ENCODE results near the gene CFTR. TPM values are rescaled to one million over a fixed set of nuclear protein-coding genes. Genes with fewer than 3 reads are reported as not detected.
A peak's percentile ranks its signal among the peaks of the same experiment; 100 is the strongest.

The CFTR gene
- total RNA-seq, 1 experiment from 2014 or later: 130 TPM

- Histone ChIP-seq H3K36me3 (ENCODE audit: control insufficient read depth, insufficient read depth, low read length) (0 out of 2 replicates have a peak, but pooled peaks cover 1% of the 10 kb centered on the region), H3K4me1 (peaks cover 46% of the 10 kb centered on the region), H3K4me3 (ENCODE audit: low read depth, low read length) (no peak overlapping the region), H3K27me3 (replicated peaks; ENCODE audit: control insufficient read depth, insufficient read depth, low read length) (no peaks in the 10 kb centered on the region), H3K9me3 (no peaks in the 10 kb centered on the region)
- Mint-ChIP-seq H3K36me3 (ENCODE audit: insufficient read depth, unreplicated experiment) (peaks cover 49% of the 10 kb centered on the region), H3K4me1 (ENCODE audit: low read depth, unreplicated experiment) (peaks cover 21% of the 10 kb centered on the region), H3K27me3 (ENCODE audit: insufficient read depth, unreplicated experiment) (no peaks in the 10 kb centered on the region), H3K4me3 (ENCODE audit: unreplicated experiment) (no peak overlapping the region), H3K27ac (ENCODE audit: unreplicated experiment) (no peak overlapping the region), H3K9me3 (ENCODE audit: unreplicated experiment) (no peaks in the 10 kb centered on the region)
- intact Hi-C loops (cut with micrococcal nuclease; ENCODE audit: unreplicated experiment): no loop called here
- CTCF ChIA-PET: no interaction called here
- POLR2A ChIA-PET: no interaction called here
- BruUV-seq (replicated peaks): no TSS peak
- no peak for TF ChIP-seq CTCF (IDR thresholded peaks at IDR 0.05; ENCODE audit: insufficient read depth in 1 of 2, low read depth in 1 of 2, low read length in 1 of 2, severe bottlenecking in 1 of 2, unreplicated experiment in 1 of 2)
- no peak for DNase-seq
Observed at GRCh38 chr7:117603627-117604026, 123.8 kb downstream of the CFTR start.

- no peak overlapping the region for H3K4me3 ChIP-seq (ENCODE audit: low read depth, low read length)
- no peaks in the 10 kb centered on the region for H3K27me3 ChIP-seq (replicated peaks; ENCODE audit: control insufficient read depth, insufficient read depth, low read length)
- no peak for TF ChIP-seq CTCF (IDR thresholded peaks at IDR 0.05; ENCODE audit: insufficient read depth in 1 of 2, low read depth in 1 of 2, low read length in 1 of 2, severe bottlenecking in 1 of 2, unreplicated experiment in 1 of 2)
- intact Hi-C loops (cut with micrococcal nuclease; ENCODE audit: unreplicated experiment): loop anchor here (1.0 kb wide), 1 partner anchor 17 kb away; no protein-coding TSS in a partner anchor
- Mint-ChIP-seq H3K27ac (ENCODE audit: unreplicated experiment) (peak overlapping the region; percentile 14), H3K36me3 (ENCODE audit: insufficient read depth, unreplicated experiment) (peaks cover 60% of the 10 kb centered on the region), H3K9me3 (ENCODE audit: unreplicated experiment) (no peaks in the 10 kb centered on the region), H3K4me1 (ENCODE audit: low read depth, unreplicated experiment) (peaks cover 21% of the 10 kb centered on the region), H3K27me3 (ENCODE audit: insufficient read depth, unreplicated experiment) (no peaks in the 10 kb centered on the region), H3K4me3 (ENCODE audit: unreplicated experiment) (no peak overlapping the region)
- H3K4me1 ChIP-seq: peaks cover 38% of the 10 kb centered on the region
- DNase-seq: no peak
- H3K36me3 ChIP-seq (ENCODE audit: control insufficient read depth, insufficient read depth, low read length): 0 out of 2 replicates have a peak, but pooled peaks cover 1% of the 10 kb centered on the region
- no TSS peak for BruUV-seq (replicated peaks)
- ChIA-PET POLR2A (no interaction called here), CTCF (no interaction called here)
- H3K9me3 ChIP-seq: no peaks in the 10 kb centered on the region
Observed at GRCh38 chr7:117605712-117606111, 125.9 kb downstream of the CFTR start.

- no peaks in the 10 kb centered on the region for H3K27me3 Mint-ChIP-seq (ENCODE audit: insufficient read depth, unreplicated experiment)
- H3K36me3 Mint-ChIP-seq (ENCODE audit: insufficient read depth, unreplicated experiment): peaks cover 60% of the 10 kb centered on the region
- POLR2A ChIA-PET: no interaction called here
- no peaks in the 10 kb centered on the region for H3K9me3 Mint-ChIP-seq (ENCODE audit: unreplicated experiment)
- no TSS peak for BruUV-seq (replicated peaks)
- H3K4me1 ChIP-seq: peaks cover 38% of the 10 kb centered on the region
- no peak overlapping the region for H3K4me3 ChIP-seq (ENCODE audit: low read depth, low read length)
- H3K4me3 Mint-ChIP-seq (ENCODE audit: unreplicated experiment): no peak overlapping the region
- no peak for DNase-seq
- H3K9me3 ChIP-seq: no peaks in the 10 kb centered on the region
- H3K36me3 ChIP-seq (ENCODE audit: control insufficient read depth, insufficient read depth, low read length): 0 out of 2 replicates have a peak, but pooled peaks cover 1% of the 10 kb centered on the region
- no peak for TF ChIP-seq CTCF (IDR thresholded peaks at IDR 0.05; ENCODE audit: insufficient read depth in 1 of 2, low read depth in 1 of 2, low read length in 1 of 2, severe bottlenecking in 1 of 2, unreplicated experiment in 1 of 2)
- peak overlapping the region; percentile 14 for H3K27ac Mint-ChIP-seq (ENCODE audit: unreplicated experiment)
- CTCF ChIA-PET: no interaction called here
- H3K4me1 Mint-ChIP-seq (ENCODE audit: low read depth, unreplicated experiment): peaks cover 21% of the 10 kb centered on the region
- intact Hi-C loops (cut with micrococcal nuclease; ENCODE audit: unreplicated experiment): no loop called here
- no peaks in the 10 kb centered on the region for H3K27me3 ChIP-seq (replicated peaks; ENCODE audit: control insufficient read depth, insufficient read depth, low read length)
Observed at GRCh38 chr7:117606132-117606531, 126.3 kb downstream of the CFTR start.
